WTC11 (cell line): ENCODE measurements around the gene CYBA. TPM values are rescaled to one million over a fixed set of nuclear protein-coding genes. Genes with fewer than 3 reads are reported as not detected.

Experiments used
- ATAC-seq: fragments of 200-7000 bp; cut with Tn5 transposase; 2 replicates; pipeline ENCODE4 v1.10.0; 2021; ENCODE audit warnings: mild to moderate bottlenecking, moderate library complexity
- CTCF ChIA-PET: fragments of 300-600 bp; sonication (Branson Sonifier 250); formaldehyde crosslinking; loops from one replicate; lab custom pipeline; 2021; ENCODE audit warnings: antibody characterized with exemption; lab: Charles Lee
- POLR2A ChIA-PET: fragments of 350-600 bp; sonication (Branson Sonifier 250); formaldehyde crosslinking; loops from one replicate; lab custom pipeline; 2021; ENCODE audit warnings: antibody characterized with exemption; lab: Charles Lee
- DNase-seq: peaks from one replicate; pipeline ENCODE4 v3.0.0; 2021; ENCODE audit warnings: low spot score
- H3K27ac Mint-ChIP-seq: 2 replicates; pipeline ENCODE4 v1.8.0; 2021; ENCODE audit warnings: mixed read lengths
- H3K27me3 Mint-ChIP-seq: 2 replicates; pipeline ENCODE4 v1.8.0; 2021; ENCODE audit warnings: low read depth, mild to moderate bottlenecking, moderate library complexity, mixed read lengths
- H3K36me3 Mint-ChIP-seq: 2 replicates; pipeline ENCODE4 v1.8.0; 2021; ENCODE audit warnings: mixed read lengths
- H3K4me1 Mint-ChIP-seq: 2 replicates; pipeline ENCODE4 v1.8.0; 2022; ENCODE audit warnings: mixed read lengths
- H3K4me3 Mint-ChIP-seq: 2 replicates; pipeline ENCODE4 v1.8.0; 2021; ENCODE audit warnings: mild to moderate bottlenecking, moderate library complexity, mixed read lengths
- H3K9me3 Mint-ChIP-seq: 2 replicates; pipeline ENCODE4 v1.8.0; 2021; ENCODE audit warnings: mixed read lengths
- CREM ChIP-seq: sonication (generic); formaldehyde crosslinking; IDR thresholded peaks from 2 replicates; pipeline ENCODE4 v1.8.1; 2022; ENCODE audit warnings: mild to moderate bottlenecking, missing genetic modification reagents, moderate library complexity
- CTCF ChIP-seq: fragments of 200-600 bp; IDR thresholded peaks from 2 replicates; pipeline ENCODE4 v1.8.0; 2022; ENCODE audit warnings: antibody characterized with exemption
- E2F4 ChIP-seq: sonication (generic); formaldehyde crosslinking; IDR thresholded peaks from 2 replicates; pipeline ENCODE4 v1.8.1; 2022; ENCODE audit warnings: low read depth, mild to moderate bottlenecking, moderate library complexity, missing genetic modification reagents, borderline replicate concordance
- E2F5 ChIP-seq: sonication (generic); formaldehyde crosslinking; IDR thresholded peaks from 2 replicates; pipeline ENCODE4 v1.8.1; 2022; ENCODE audit warnings: mild to moderate bottlenecking, moderate library complexity, missing genetic modification reagents
- ERG ChIP-seq: fragments of 250-450 bp; sonication (Bioruptor Pico); IDR thresholded peaks from 2 replicates; pipeline ENCODE4 v1.8.0; 2021; ENCODE audit warnings: mild to moderate bottlenecking
- ETV6 ChIP-seq: sonication (generic); formaldehyde crosslinking; IDR thresholded peaks from 2 replicates; pipeline ENCODE4 v1.8.1; 2022; ENCODE audit warnings: mild to moderate bottlenecking, missing genetic modification reagents
- FOXP1 ChIP-seq: sonication (generic); formaldehyde crosslinking; IDR thresholded peaks from 2 replicates; pipeline ENCODE4 v1.8.0; 2022; ENCODE audit warnings: missing genetic modification reagents, mild to moderate bottlenecking, moderate library complexity, borderline replicate concordance
- FOXP4 ChIP-seq: sonication (generic); formaldehyde crosslinking; IDR thresholded peaks from 2 replicates; pipeline ENCODE4 v1.8.0; 2022; ENCODE audit warnings: mild to moderate bottlenecking, missing genetic modification reagents
- HMGXB4 ChIP-seq: sonication (generic); formaldehyde crosslinking; IDR thresholded peaks from 2 replicates; pipeline ENCODE4 v1.8.1; 2023; ENCODE audit warnings: mild to moderate bottlenecking, moderate library complexity, missing genetic modification reagents
- JAZF1 ChIP-seq: fragments of 250-450 bp; sonication (Bioruptor Pico); IDR thresholded peaks from 2 replicates; pipeline ENCODE4 v1.9.0; 2021; ENCODE audit warnings: moderate library complexity, mild to moderate bottlenecking, inconsistent platforms
- JUN ChIP-seq: sonication (generic); formaldehyde crosslinking; IDR thresholded peaks from 2 replicates; pipeline ENCODE4 v1.8.0; 2023; ENCODE audit warnings: mild to moderate bottlenecking, missing genetic modification reagents
- KAT7 ChIP-seq: sonication (generic); formaldehyde crosslinking; IDR thresholded peaks from 2 replicates; pipeline ENCODE4 v1.8.1; 2023; ENCODE audit warnings: missing genetic modification reagents, mild to moderate bottlenecking, borderline replicate concordance
- MAX ChIP-seq: sonication (generic); formaldehyde crosslinking; IDR thresholded peaks from 2 replicates; pipeline ENCODE4 v1.8.0; 2022; ENCODE audit warnings: mild to moderate bottlenecking, missing genetic modification reagents
- NFATC4 ChIP-seq: fragments of 250-450 bp; sonication (Bioruptor Pico); IDR thresholded peaks from 2 replicates; pipeline ENCODE4 v1.9.0; 2021; ENCODE audit warnings: mild to moderate bottlenecking
- NR1H2 ChIP-seq: sonication (generic); formaldehyde crosslinking; IDR thresholded peaks from 2 replicates; pipeline ENCODE4 v1.9.0; 2021; ENCODE audit warnings: mild to moderate bottlenecking, moderate library complexity, missing genetic modification reagents
- RELA ChIP-seq: sonication (generic); formaldehyde crosslinking; IDR thresholded peaks from 2 replicates; pipeline ENCODE4 v1.8.1; 2022; ENCODE audit warnings: missing genetic modification reagents, mild to moderate bottlenecking, borderline replicate concordance
- ZNF138 ChIP-seq: sonication (generic); formaldehyde crosslinking; conservative IDR thresholded peaks from 2 replicates; pipeline ENCODE4 v1.8.1; 2022; ENCODE audit warnings: mild to moderate bottlenecking, moderate library complexity, missing genetic modification reagents
- ZNF263 ChIP-seq: sonication (generic); formaldehyde crosslinking; IDR thresholded peaks from 2 replicates; pipeline ENCODE4 v1.8.1; 2022; ENCODE audit warnings: low read depth, mild to moderate bottlenecking, moderate library complexity, missing genetic modification reagents
- total RNA-seq: library from RNA; stranded (reverse); gene quantifications from 3 replicates; pipeline ENCODE4 v1.2.3, GENCODE V29; 2021

The CYBA gene
- total RNA-seq, 1 experiment from 2014 or later: 169 TPM

- ChIA-PET CTCF (interaction anchor here (0.6 to 3.7 kb wide), 4 partner anchors 12 to 55 kb away, joined by 6 to 29 read pairs (median 8); no protein-coding TSS in a partner anchor), POLR2A (interaction anchor here (0.6 kb wide), 1 partner anchor 87 kb away, joined by 4 read pairs; no protein-coding TSS in a partner anchor)
- H3K36me3 Mint-ChIP-seq: peaks cover 30% of the 10 kb centered on the region
- no peak overlapping the region for H3K27ac Mint-ChIP-seq
- TF ChIP-seq E2F5 (CRISPR knock-in tag) (no peak), FOXP4 (CRISPR knock-in tag) (no peak), ERG (CRISPR knock-in tag) (no peak)
- H3K9me3 Mint-ChIP-seq: no peaks in the 10 kb centered on the region
- ATAC-seq (no peak), DNase-seq (no peak)
- peaks cover 3% of the 10 kb centered on the region; the same call in 1 of the 2 replicates for H3K27me3 Mint-ChIP-seq
- H3K4me3 Mint-ChIP-seq: no peak overlapping the region
- peaks cover 9% of the 10 kb centered on the region for H3K4me1 Mint-ChIP-seq
Measured at GRCh38 chr16:88630433-88630832, 20.4 kb downstream of the CYBA start.

- H3K4me1 Mint-ChIP-seq: peaks cover 6% of the 10 kb centered on the region
- DNase-seq (no peak), ATAC-seq (no peak)
- no peaks in the 10 kb centered on the region for H3K27me3 Mint-ChIP-seq
- no peak overlapping the region for H3K4me3 Mint-ChIP-seq
- peaks cover 33% of the 10 kb centered on the region for H3K36me3 Mint-ChIP-seq
- TF ChIP-seq E2F4 (CRISPR knock-in tag) (no peak), KAT7 (CRISPR knock-in tag) (no peak), ZNF263 (CRISPR knock-in tag) (no peak), MAX (no peak), ETV6 (CRISPR knock-in tag) (no peak), JAZF1 (no peak), NR1H2 (no peak), NFATC4 (CRISPR knock-in tag) (no peak), RELA (CRISPR knock-in tag) (no peak), ZNF138 (CRISPR knock-in tag) (no peak), HMGXB4 (CRISPR knock-in tag) (no peak)
- ChIA-PET CTCF (interaction anchor here (0.6 to 3.7 kb wide), 6 partner anchors 9 to 852 kb away, joined by 3 to 29 read pairs (median 8); partner anchors contain the start of gene IL17C), POLR2A (interaction anchor here (0.6 kb wide), 1 partner anchor 87 kb away, joined by 4 read pairs; no protein-coding TSS in a partner anchor)
- H3K27ac Mint-ChIP-seq: no peak overlapping the region
- H3K9me3 Mint-ChIP-seq: no peaks in the 10 kb centered on the region
Measured at GRCh38 chr16:88629835-88630234, 21.0 kb downstream of the CYBA start.

- peak; percentile 88 for ATAC-seq
- peak; percentile 85 for DNase-seq
- H3K27ac Mint-ChIP-seq: peak overlapping the region; percentile 53; the same call in 1 of the 2 replicates
- TF ChIP-seq ETV6 (CRISPR knock-in tag) (peak; percentile 31; the same call in 1 of the 2 replicates), HMGXB4 (CRISPR knock-in tag) (0 out of 2 replicates have a peak, but pooled peaks have one; percentile 20), FOXP1 (no peak), JUN (no peak), MAX (no peak), CREM (no peak), CTCF (peak; percentile 47)
- TF ChIP-seq, all 79 proteins: peak for 3
- peaks cover 35% of the 10 kb centered on the region for H3K36me3 Mint-ChIP-seq
- H3K4me3 Mint-ChIP-seq: no peak overlapping the region
- H3K27me3 Mint-ChIP-seq: no peaks in the 10 kb centered on the region
- H3K9me3 Mint-ChIP-seq: no peaks in the 10 kb centered on the region
- ChIA-PET POLR2A (no interaction called here), CTCF (interaction anchor here (0.6 to 3.7 kb wide), 15 partner anchors 8 to 176 kb away, joined by 3 to 29 read pairs (median 5); partner anchors contain the start of genes IL17C, MVD and ZFPM1)
- peaks cover 6% of the 10 kb centered on the region for H3K4me1 Mint-ChIP-seq
Measured at GRCh38 chr16:88628512-88628974, 22.3 kb downstream of the CYBA start.
